Sigmoid colon (tissue), 4 donors: ENCODE data around the gene CCDC33.

Source experiments
- EP300 ChIP-seq, 4 donors: sonication (generic); formaldehyde crosslinking; IDR thresholded peaks; one replicate each; pipeline ENCODE4 v1.6.1; 2017; ENCODE audit warnings: antibody characterized with exemption in 4 of 4
- POLR2A ChIP-seq, 2 donors: fragments of 450-650 bp; IDR thresholded peaks; one replicate each; pipeline ENCODE4 v1.6.1; 2016; ENCODE audit warnings: antibody characterized with exemption in 2 of 2, mild to moderate bottlenecking in 2 of 2, moderate library complexity in 2 of 2
- TF ChIP-seq, protein P1 (sequence below), 4 experiments: fragments of 450-650 bp in 3 of 4; fragments of 200-600 bp in 1 of 4; IDR thresholded peaks; one replicate each; pipeline ENCODE4 v1.5.1; 2016 to 2019; ENCODE audit warnings: antibody characterized with exemption in 4 of 4, mild to moderate bottlenecking in 3 of 4, moderate library complexity in 2 of 4

DNA sequence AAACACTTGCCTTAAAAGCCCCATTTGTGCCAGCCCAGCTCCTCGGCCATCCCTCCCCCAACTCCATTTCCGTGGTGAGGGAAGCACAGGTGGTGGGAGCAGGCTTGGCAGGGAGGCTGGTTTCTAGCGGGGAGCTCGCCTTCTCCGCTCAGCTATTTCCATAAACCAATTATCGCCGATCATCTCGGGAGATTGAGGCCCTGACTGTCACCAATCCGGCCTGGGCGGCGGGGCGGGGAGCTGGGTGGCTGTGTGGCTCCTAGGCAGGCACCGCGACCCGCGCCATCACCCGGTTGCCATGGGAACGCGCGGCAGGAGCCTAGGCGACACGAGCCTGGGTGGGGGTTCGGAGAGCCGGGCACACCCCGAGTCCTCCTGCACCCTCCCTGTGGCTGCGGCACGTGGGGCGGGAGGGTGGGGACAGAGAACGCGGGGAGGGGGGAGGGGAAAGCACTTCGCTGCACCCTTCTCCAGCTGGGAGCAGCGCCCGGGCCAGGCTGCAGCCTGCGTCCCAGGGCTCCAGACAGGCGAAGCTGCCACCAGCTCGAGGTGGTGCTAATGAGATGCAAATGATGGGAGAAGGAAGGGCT, 9.3 kb downstream of the CCDC33 start:
- TF ChIP-seq, protein P1, sequence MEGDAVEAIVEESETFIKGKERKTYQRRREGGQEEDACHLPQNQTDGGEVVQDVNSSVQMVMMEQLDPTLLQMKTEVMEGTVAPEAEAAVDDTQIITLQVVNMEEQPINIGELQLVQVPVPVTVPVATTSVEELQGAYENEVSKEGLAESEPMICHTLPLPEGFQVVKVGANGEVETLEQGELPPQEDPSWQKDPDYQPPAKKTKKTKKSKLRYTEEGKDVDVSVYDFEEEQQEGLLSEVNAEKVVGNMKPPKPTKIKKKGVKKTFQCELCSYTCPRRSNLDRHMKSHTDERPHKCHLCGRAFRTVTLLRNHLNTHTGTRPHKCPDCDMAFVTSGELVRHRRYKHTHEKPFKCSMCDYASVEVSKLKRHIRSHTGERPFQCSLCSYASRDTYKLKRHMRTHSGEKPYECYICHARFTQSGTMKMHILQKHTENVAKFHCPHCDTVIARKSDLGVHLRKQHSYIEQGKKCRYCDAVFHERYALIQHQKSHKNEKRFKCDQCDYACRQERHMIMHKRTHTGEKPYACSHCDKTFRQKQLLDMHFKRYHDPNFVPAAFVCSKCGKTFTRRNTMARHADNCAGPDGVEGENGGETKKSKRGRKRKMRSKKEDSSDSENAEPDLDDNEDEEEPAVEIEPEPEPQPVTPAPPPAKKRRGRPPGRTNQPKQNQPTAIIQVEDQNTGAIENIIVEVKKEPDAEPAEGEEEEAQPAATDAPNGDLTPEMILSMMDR (IDR thresholded peaks at IDR 0.05), result no peak
- no peak for TF ChIP-seq EP300 (IDR thresholded peaks at IDR 0.05)
- no peak for TF ChIP-seq POLR2A (IDR thresholded peaks at IDR 0.05)
